Stimulated activated CD8-positive, alpha-beta memory T cell treated with anti-CD3 and anti-CD28 coated beads, Interleukin-4, amount 100 ng/mL, for 24 hours (primary cell): ENCODE measurements around the gene SLC34A3.
"Not testable (repeated sequence)": the region's sequence is repeated elsewhere in the genome, so short reads cannot be mapped to it uniquely, and the experiment has no call there.

Experiments used
- DNase-seq: peaks from one replicate; pipeline ENCODE4 v3.0.0-alpha.2; 2020; ENCODE audit warnings: low read depth

Gene SLC34A3

GRCh38 chr9:137255448-137256114 lies 24.9 kb downstream of the SLC34A3 start:
- DNase-seq: no peak

- DNase-seq: no peak
Observed at GRCh38 chr9:137256362-137256761, 25.7 kb downstream of the SLC34A3 start.

- no peak for DNase-seq
Observed at GRCh38 chr9:137256856-137257255, 26.2 kb downstream of the SLC34A3 start.

GRCh38 chr9:137262173-137262908 lies 31.6 kb downstream of the SLC34A3 start:
- DNase-seq: not testable (repeated sequence)

GRCh38 chr9:137262909-137263285 lies 32.2 kb downstream of the SLC34A3 start:
- DNase-seq: no peak

GRCh38 chr9:137263506-137263905 lies 32.8 kb downstream of the SLC34A3 start:
- DNase-seq: no peak

GRCh38 chr9:137264067-137264466 lies 33.4 kb downstream of the SLC34A3 start:
- no peak for DNase-seq

- no peak for DNase-seq
Observed at GRCh38 chr9:137265496-137266161, 34.9 kb downstream of the SLC34A3 start.

- no peak for DNase-seq
Observed at GRCh38 chr9:137266162-137266527, 35.4 kb downstream of the SLC34A3 start.

- DNase-seq: no peak
Observed at GRCh38 chr9:137266585-137267453, 36.1 kb downstream of the SLC34A3 start.

GRCh38 chr9:137267933-137268355 lies 37.2 kb downstream of the SLC34A3 start:
- no peak for DNase-seq

- DNase-seq: no peak
Observed at GRCh38 chr9:137268538-137269201, 38.0 kb downstream of the SLC34A3 start.

GRCh38 chr9:137269231-137269772 lies 38.6 kb downstream of the SLC34A3 start:
- DNase-seq: no peak

- DNase-seq: no peak
Observed at GRCh38 chr9:137270929-137271695, 40.4 kb downstream of the SLC34A3 start.

- no peak for DNase-seq
Observed at GRCh38 chr9:137271696-137272076, 41.0 kb downstream of the SLC34A3 start.

GRCh38 chr9:137272241-137273094 lies 41.8 kb downstream of the SLC34A3 start:
- DNase-seq: no peak

GRCh38 chr9:137273095-137273490 lies 42.4 kb downstream of the SLC34A3 start:
- no peak for DNase-seq

GRCh38 chr9:137273611-137274320 lies 43.1 kb downstream of the SLC34A3 start:
- no peak for DNase-seq

GRCh38 chr9:137275203-137275587 lies 44.5 kb downstream of the SLC34A3 start:
- no peak for DNase-seq
